Activated CD4-positive, alpha-beta T cell treated with anti-CD3 and anti-CD28 coated beads for 24 hours (primary cell): ENCODE results near the gene EXOSC9.

Experiments used
- DNase-seq, 2 donors: peaks; one replicate each; pipeline ENCODE4 v3.0.0-alpha.2; 2020; ENCODE audit warnings: low read depth in 2 of 2

Gene EXOSC9

GRCh38 chr4:121824171-121824527, 23.0 kb downstream of the EXOSC9 start:
- DNase-seq, result no peak

- DNase-seq, result no peak
These were observed 23.8 kb downstream of the EXOSC9 start for GRCh38 chr4:121824950-121825349.

GRCh38 chr4:121827853-121828252, 26.7 kb downstream of the EXOSC9 start:
- no peak for DNase-seq

GRCh38 chr4:121829511-121829910, 28.4 kb downstream of the EXOSC9 start:
- no peak for DNase-seq

GRCh38 chr4:121838136-121838535, 37.0 kb downstream of the EXOSC9 start:
- no peak for DNase-seq

GRCh38 chr4:121842862-121843261, 41.7 kb downstream of the EXOSC9 start:
- no peak for DNase-seq

- DNase-seq, result no peak
These were observed 45.5 kb downstream of the EXOSC9 start for GRCh38 chr4:121846662-121847061.

- DNase-seq, result no peak
These were observed 50.2 kb downstream of the EXOSC9 start for GRCh38 chr4:121851354-121851753.

GRCh38 chr4:121860121-121860520, 59.0 kb downstream of the EXOSC9 start:
- no peak for DNase-seq

- no peak for DNase-seq
These were observed 60.3 kb downstream of the EXOSC9 start for GRCh38 chr4:121861426-121861825.

GRCh38 chr4:121863799-121864198, 62.7 kb downstream of the EXOSC9 start:
- no peak for DNase-seq
